Stimulated activated naive B cell treated with anti-CD40 and anti-IgM and Interleukin-4, amounts not matched to agents 10 μg/mL and 1 μg/mL and 100 μg/mL, for 72 hours (primary cell): ENCODE results near the gene P4HB.
"Not testable (repeated sequence)": the region's sequence is repeated elsewhere in the genome, so short reads cannot be mapped to it uniquely, and the experiment has no call there.

Experiments used
- ATAC-seq, 2 donors: fragments of 150-1000 bp; cut with Tn5 transposase; replicated peaks; 2 replicates each; pipeline ENCODE4 v1.10.0; 2021; ENCODE audit warnings: moderate library complexity in 1 of 2
- DNase-seq: peaks from one replicate; pipeline ENCODE4 v3.0.0; 2021
- H3K27ac Mint-ChIP-seq: one replicate; pipeline ENCODE4 v1.8.0; 2022; ENCODE audit warnings: mild to moderate bottlenecking, mixed read lengths
- H3K27me3 Mint-ChIP-seq, 2 donors: one replicate each; pipeline ENCODE4 v1.8.0; 2022; ENCODE audit warnings: mixed read lengths in 2 of 2
- H3K36me3 Mint-ChIP-seq, 2 donors: one replicate each; pipeline ENCODE4 v1.8.0; 2022; ENCODE audit warnings: mixed read lengths in 2 of 2, mild to moderate bottlenecking in 1 of 2
- H3K4me1 Mint-ChIP-seq, 2 donors: one replicate each; pipeline ENCODE4 v1.8.0; 2022; ENCODE audit warnings: mixed read lengths in 2 of 2, mild to moderate bottlenecking in 1 of 2
- H3K4me3 Mint-ChIP-seq, 2 donors: one replicate each; pipeline ENCODE4 v1.8.0; 2022; ENCODE audit warnings: mild to moderate bottlenecking in 2 of 2, mixed read lengths in 2 of 2, moderate library complexity in 1 of 2
- H3K9me3 Mint-ChIP-seq, 2 donors: one replicate each; pipeline ENCODE4 v1.8.0; 2022; ENCODE audit warnings: mixed read lengths in 2 of 2, mild to moderate bottlenecking in 1 of 2

The P4HB gene

GRCh38 chr17:81842378-81842724 lies 18.0 kb downstream of the P4HB start:
- Mint-ChIP-seq H3K27ac (no peak overlapping the region), H3K9me3 (no peaks in the 10 kb centered on the region), H3K27me3 (no peaks in the 10 kb centered on the region), H3K36me3 (peaks cover 34 to 39% of the 10 kb centered on the region in 2 donors), H3K4me3 (no peak overlapping the region), H3K4me1 (peaks cover 0 to 2% of the 10 kb centered on the region in 2 donors)
- ATAC-seq: no peak
- DNase-seq: no peak

GRCh38 chr17:81841866-81842265 lies 18.5 kb downstream of the P4HB start:
- no peaks in the 10 kb centered on the region for H3K9me3 Mint-ChIP-seq
- no peaks in the 10 kb centered on the region for H3K27me3 Mint-ChIP-seq
- H3K36me3 Mint-ChIP-seq: peaks cover 33 to 35% of the 10 kb centered on the region in 2 donors
- H3K27ac Mint-ChIP-seq: no peak overlapping the region
- DNase-seq (no peak), ATAC-seq (no peak)
- H3K4me3 Mint-ChIP-seq: no peak overlapping the region
- H3K4me1 Mint-ChIP-seq: peaks cover 0 to 2% of the 10 kb centered on the region in 2 donors

- ATAC-seq: no peak
- DNase-seq: no peak
- Mint-ChIP-seq H3K4me3 (no peak overlapping the region), H3K36me3 (peaks cover 30 to 31% of the 10 kb centered on the region in 2 donors), H3K27ac (no peak overlapping the region), H3K4me1 (peaks cover 0 to 2% of the 10 kb centered on the region in 2 donors), H3K27me3 (no peaks in the 10 kb centered on the region), H3K9me3 (no peaks in the 10 kb centered on the region)
These were observed 19.2 kb downstream of the P4HB start for GRCh38 chr17:81840826-81841778.

GRCh38 chr17:81840059-81840458 lies 20.3 kb downstream of the P4HB start:
- H3K4me1 Mint-ChIP-seq, H3K27me3 Mint-ChIP-seq, ATAC-seq, H3K9me3 Mint-ChIP-seq, H3K27ac Mint-ChIP-seq, H3K4me3 Mint-ChIP-seq, DNase-seq: not testable (repeated sequence)
- H3K36me3 Mint-ChIP-seq: peaks cover 30% of the 10 kb centered on the region in 2 donors

- Mint-ChIP-seq H3K36me3 (peaks cover 23 to 24% of the 10 kb centered on the region in 2 donors), H3K27ac (no peak overlapping the region), H3K9me3 (no peaks in the 10 kb centered on the region), H3K4me1 (peaks cover 3 to 4% of the 10 kb centered on the region in 2 donors), H3K4me3 (no peak overlapping the region), H3K27me3 (no peaks in the 10 kb centered on the region)
- ATAC-seq: no peak
- no peak for DNase-seq
These were observed 21.0 kb downstream of the P4HB start for GRCh38 chr17:81839301-81839700.

- Mint-ChIP-seq H3K4me1 (peaks cover 3 to 4% of the 10 kb centered on the region in 2 donors), H3K27ac (no peak overlapping the region), H3K9me3 (no peaks in the 10 kb centered on the region), H3K36me3 (peaks cover 19 to 20% of the 10 kb centered on the region in 2 donors), H3K27me3 (no peaks in the 10 kb centered on the region), H3K4me3 (no peak overlapping the region)
- ATAC-seq (no peak), DNase-seq (no peak)
These were observed 21.5 kb downstream of the P4HB start for GRCh38 chr17:81838753-81839255.

GRCh38 chr17:81837641-81838040 lies 22.7 kb downstream of the P4HB start:
- Mint-ChIP-seq H3K4me3 (no peak overlapping the region), H3K9me3 (no peaks in the 10 kb centered on the region), H3K4me1 (peaks cover 5% of the 10 kb centered on the region in 2 donors), H3K36me3 (peaks cover 7 to 8% of the 10 kb centered on the region in 2 donors), H3K27ac (no peak overlapping the region), H3K27me3 (no peaks in the 10 kb centered on the region)
- ATAC-seq (no peak), DNase-seq (no peak)

GRCh38 chr17:81834831-81835267 lies 25.5 kb downstream of the P4HB start, which contains the start of gene PPP1R27:
PPP1R27 (minus strand) TSS chr17:81835050; CDS start chr17:81834953, 97 bp downstream.
- peaks cover 6 to 8% of the 10 kb centered on the region in 2 donors for H3K36me3 Mint-ChIP-seq
- H3K27me3 Mint-ChIP-seq: no peaks in the 10 kb centered on the region
- peak within 1 kb of the TSS; percentile 96 for H3K27ac Mint-ChIP-seq
- DNase-seq: no peak
- peak within 1 kb of the TSS; percentile 86 to 87 for H3K4me3 Mint-ChIP-seq
- no peaks in the 10 kb centered on the region for H3K9me3 Mint-ChIP-seq
- peaks cover 17 to 28% of the 10 kb centered on the region in 2 donors for H3K4me1 Mint-ChIP-seq
- ATAC-seq: no peak

GRCh38 chr17:81833921-81834830 lies 26.2 kb downstream of the P4HB start:
- Mint-ChIP-seq H3K4me3 (peak overlapping the region; percentile 86 to 87), H3K27ac (peak overlapping the region; percentile 96), H3K9me3 (no peaks in the 10 kb centered on the region), H3K27me3 (no peaks in the 10 kb centered on the region), H3K36me3 (peaks cover 8 to 9% of the 10 kb centered on the region in 2 donors), H3K4me1 (peaks cover 20 to 33% of the 10 kb centered on the region in 2 donors)
- ATAC-seq: no peak
- no peak for DNase-seq

- DNase-seq: peak; percentile 95
- Mint-ChIP-seq H3K4me1 (peaks cover 24 to 38% of the 10 kb centered on the region in 2 donors), H3K4me3 (peak within 1 kb of the TSS; percentile 87 to 96), H3K27ac (peak within 1 kb of the TSS; percentile 96), H3K36me3 (peaks cover 8 to 9% of the 10 kb centered on the region in 2 donors), H3K27me3 (no peaks in the 10 kb centered on the region), H3K9me3 (no peaks in the 10 kb centered on the region)
- ATAC-seq: peak; percentile 82 to 85
These were observed 27.0 kb downstream of the P4HB start, which contains the start of gene MCRIP1 for GRCh38 chr17:81833160-81833920. MCRIP1 (minus strand) TSS chr17:81833291; CDS start chr17:81824506, 8,785 bp downstream.

GRCh38 chr17:81832608-81833159 lies 27.7 kb downstream of the P4HB start:
- Mint-ChIP-seq H3K4me1 (peaks cover 24 to 40% of the 10 kb centered on the region in 2 donors), H3K36me3 (peaks cover 8 to 9% of the 10 kb centered on the region in 2 donors), H3K27me3 (no peaks in the 10 kb centered on the region), H3K9me3 (no peaks in the 10 kb centered on the region), H3K27ac (peak overlapping the region; percentile 96), H3K4me3 (peak overlapping the region; percentile 87 to 96)
- ATAC-seq (peak; percentile 58 to 63), DNase-seq (no peak)

- Mint-ChIP-seq H3K4me3 (peak overlapping the region; percentile 87 to 96), H3K27me3 (no peaks in the 10 kb centered on the region), H3K27ac (peak overlapping the region; percentile 96), H3K9me3 (no peaks in the 10 kb centered on the region), H3K36me3 (peaks cover 8 to 9% of the 10 kb centered on the region in 2 donors), H3K4me1 (peaks cover 24 to 40% of the 10 kb centered on the region in 2 donors)
- DNase-seq (peak; percentile 35), ATAC-seq (peak; percentile 49 to 58)
These were observed 28.3 kb downstream of the P4HB start for GRCh38 chr17:81831957-81832607.

GRCh38 chr17:81831563-81831956 lies 28.8 kb downstream of the P4HB start:
- no peaks in the 10 kb centered on the region for H3K27me3 Mint-ChIP-seq
- H3K9me3 Mint-ChIP-seq: no peaks in the 10 kb centered on the region
- peak overlapping the region; percentile 96 for H3K27ac Mint-ChIP-seq
- peak overlapping the region; percentile 87 to 96 for H3K4me3 Mint-ChIP-seq
- H3K4me1 Mint-ChIP-seq: peaks cover 24 to 40% of the 10 kb centered on the region in 2 donors
- no peak for ATAC-seq
- DNase-seq: no peak
- peaks cover 8 to 9% of the 10 kb centered on the region in 2 donors for H3K36me3 Mint-ChIP-seq
